Stimulated activated CD8-positive, alpha-beta memory T cell treated with anti-CD3 and anti-CD28 coated beads, Interleukin-4, amount 100 ng/mL, for 4 hours (primary cell): ENCODE measurements around the gene NTF4.
"Not testable (repeated sequence)": the region's sequence is repeated elsewhere in the genome, so short reads cannot be mapped to it uniquely, and the experiment has no call there.

ENCODE experiments used
- DNase-seq, 2 donors: peaks; one replicate each; pipeline ENCODE4 v3.0.0-alpha.2; 2020; ENCODE audit warnings: low read depth in 2 of 2, low spot score in 1 of 2

The NTF4 gene

GRCh38 chr19:49091391-49092038, 26.9 kb upstream of the NTF4 start:
- no peak for DNase-seq

- DNase-seq = no peak
Observed at GRCh38 chr19:49086296-49086695, 21.7 kb upstream of the NTF4 start.

- DNase-seq = no peak
Observed at GRCh38 chr19:49085868-49086232, 21.2 kb upstream of the NTF4 start.

- peak; percentile 94 to 99 for DNase-seq
Observed at GRCh38 chr19:49085020-49085867, 20.6 kb upstream of the NTF4 start, which contains the start of gene SNRNP70. SNRNP70 (plus strand) TSS chr19:49085451; CDS start chr19:49086415, 964 bp downstream.

GRCh38 chr19:49084206-49085019, 19.8 kb upstream of the NTF4 start:
- DNase-seq = no peak

GRCh38 chr19:49081273-49081672, 16.7 kb upstream of the NTF4 start:
- DNase-seq = no peak

- DNase-seq = no peak
Observed at GRCh38 chr19:49080392-49080791, 15.8 kb upstream of the NTF4 start.

GRCh38 chr19:49074869-49075268, 10.3 kb upstream of the NTF4 start:
- not testable (repeated sequence) for DNase-seq

GRCh38 chr19:49073514-49074378, 9.1 kb upstream of the NTF4 start:
- no peak for DNase-seq

- DNase-seq = no peak
Observed at GRCh38 chr19:49071860-49072547, 7.4 kb upstream of the NTF4 start.

GRCh38 chr19:49070416-49070815, 5.8 kb upstream of the NTF4 start:
- DNase-seq = no peak

GRCh38 chr19:49069026-49069425, 4.4 kb upstream of the NTF4 start:
- no peak for DNase-seq

GRCh38 chr19:49067554-49067953, 2.9 kb upstream of the NTF4 start:
- no peak for DNase-seq

- no peak for DNase-seq
Observed at GRCh38 chr19:49065905-49066512, 1.4 kb upstream of the NTF4 start.

- no peak for DNase-seq
Observed at GRCh38 chr19:49064029-49064629, 489 bp downstream of the NTF4 start.

GRCh38 chr19:49061445-49061844, 3.2 kb downstream of the NTF4 start:
- DNase-seq = no peak

- no peak for DNase-seq
Observed at GRCh38 chr19:49061000-49061399, 3.6 kb downstream of the NTF4 start.

- DNase-seq = no peak
Observed at GRCh38 chr19:49059053-49059452, 5.6 kb downstream of the NTF4 start.

GRCh38 chr19:49058562-49058961, 6.1 kb downstream of the NTF4 start:
- no peak for DNase-seq
